Large intestine (tissue), 3 donors: ENCODE results near the gene HOXA4. TPM values are rescaled to one million over a fixed set of nuclear protein-coding genes. Genes with fewer than 3 reads are reported as not detected.

Experiments used
- DNase-seq, 2 donors: peaks; one replicate each; pipeline versions ENCODE4 v3.0.0 to v3.0.0-alpha.2; 2013
- H3K27ac ChIP-seq: one replicate; pipeline ENCODE4 v1.5.1; 2013; ENCODE audit warnings: low read length
- H3K27me3 ChIP-seq: 2 replicates; pipeline ENCODE4 v1.6.1; 2013; ENCODE audit warnings: low read length; ENCODE audit not compliant: control insufficient read depth, insufficient read depth
- H3K36me3 ChIP-seq: 2 replicates; pipeline ENCODE4 v1.6.1; 2013; ENCODE audit warnings: low read length; ENCODE audit not compliant: control insufficient read depth, insufficient read depth
- H3K4me1 ChIP-seq: one replicate; pipeline ENCODE4 v1.6.1; 2013; ENCODE audit warnings: low read length; ENCODE audit not compliant: control insufficient read depth, insufficient read depth
- H3K4me3 ChIP-seq: one replicate; pipeline ENCODE4 v1.5.1; 2013; ENCODE audit warnings: low read length
- H3K9me3 ChIP-seq: one replicate; pipeline ENCODE4 v1.6.1; 2013; ENCODE audit warnings: mild to moderate bottlenecking, low read depth, low read length, moderate library complexity; ENCODE audit not compliant: control insufficient read depth
- WGBS: methylation state at CpG from one replicate; pipeline ENCODE4 v1.1.5; 2013; ENCODE audit warnings: low lambda C conversion rate; ENCODE audit not compliant: insufficient coverage; 5-methylcytosine and 5-hydroxymethylcytosine counted together
- polyA plus RNA-seq: library from polyadenylated mRNA; unstranded; fragments of 120-200 nt; gene quantifications from one replicate; pipeline ENCODE4 v1.2.1, GENCODE V29; 2013

The HOXA4 gene
- polyA plus RNA-seq, 1 donor, result 19.7 TPM

- Histone ChIP-seq H3K4me3 (peak overlapping the region; percentile 57), H3K27ac (peak overlapping the region; percentile 86), H3K9me3 (no peaks in the 10 kb centered on the region), H3K27me3 (no peaks in the 10 kb centered on the region), H3K4me1 (peaks cover 62% of the 10 kb centered on the region), H3K36me3 (peaks cover 11% of the 10 kb centered on the region)
- peak in 1 of 2 donors; percentile 70 for DNase-seq
- WGBS, result no CpG with 5 or more reads among the region's 14 CpGs
These were observed 7.5 kb downstream of the HOXA4 start for GRCh38 chr7:27123007-27123476.

- Histone ChIP-seq H3K9me3 (no peaks in the 10 kb centered on the region), H3K27ac (peak overlapping the region; percentile 86), H3K4me3 (peak overlapping the region; percentile 57), H3K27me3 (no peaks in the 10 kb centered on the region), H3K36me3 (peaks cover 18% of the 10 kb centered on the region), H3K4me1 (peaks cover 66% of the 10 kb centered on the region)
- 0% methylated on average over 1 of the region's 42 CpGs for WGBS
- peak in 1 of 2 donors; percentile 88 for DNase-seq
These were observed 8.3 kb downstream of the HOXA4 start for GRCh38 chr7:27122077-27122910.

GRCh38 chr7:27121684-27122076 lies 8.9 kb downstream of the HOXA4 start:
- Histone ChIP-seq H3K27me3 (no peaks in the 10 kb centered on the region), H3K4me1 (peaks cover 70% of the 10 kb centered on the region), H3K9me3 (no peaks in the 10 kb centered on the region), H3K27ac (peak overlapping the region; percentile 86), H3K36me3 (peaks cover 20% of the 10 kb centered on the region), H3K4me3 (peak overlapping the region; percentile 57)
- DNase-seq, result peak in 1 of 2 donors; percentile 59
- WGBS, result 0% methylated on average over 4 of the region's 7 CpGs

- peaks cover 68% of the 10 kb centered on the region for H3K4me1 ChIP-seq
- H3K9me3 ChIP-seq, result no peaks in the 10 kb centered on the region
- peak overlapping the region; percentile 86 for H3K27ac ChIP-seq
- no peak overlapping the region for H3K4me3 ChIP-seq
- no CpG with 5 or more reads among the region's 1 CpG for WGBS
- DNase-seq, result no peak
- no peaks in the 10 kb centered on the region for H3K27me3 ChIP-seq
- peaks cover 25% of the 10 kb centered on the region for H3K36me3 ChIP-seq
These were observed 11.1 kb downstream of the HOXA4 start for GRCh38 chr7:27119412-27119911.

GRCh38 chr7:27118580-27118979 lies 12.0 kb downstream of the HOXA4 start:
- Histone ChIP-seq H3K4me3 (peak overlapping the region; percentile 58), H3K27me3 (no peaks in the 10 kb centered on the region), H3K36me3 (peaks cover 23% of the 10 kb centered on the region), H3K9me3 (no peaks in the 10 kb centered on the region), H3K4me1 (peaks cover 64% of the 10 kb centered on the region), H3K27ac (peak overlapping the region; percentile 81)
- WGBS, result no CpG with 5 or more reads among the region's 3 CpGs
- DNase-seq, result no peak

- H3K27me3 ChIP-seq, result peaks cover 3% of the 10 kb centered on the region
- no peaks in the 10 kb centered on the region for H3K9me3 ChIP-seq
- peak overlapping the region; percentile 81 for H3K27ac ChIP-seq
- DNase-seq, result no peak
- WGBS, result no CpG with 5 or more reads among the region's 19 CpGs
- peaks cover 63% of the 10 kb centered on the region for H3K4me1 ChIP-seq
- H3K36me3 ChIP-seq, result peaks cover 23% of the 10 kb centered on the region
- H3K4me3 ChIP-seq, result peak overlapping the region; percentile 58
These were observed 12.6 kb downstream of the HOXA4 start for GRCh38 chr7:27117887-27118491.

GRCh38 chr7:27116962-27117886 lies 13.3 kb downstream of the HOXA4 start:
- H3K4me1 ChIP-seq, result peaks cover 63% of the 10 kb centered on the region
- H3K27ac ChIP-seq, result peak overlapping the region; percentile 81
- H3K9me3 ChIP-seq, result no peaks in the 10 kb centered on the region
- H3K27me3 ChIP-seq, result peaks cover 3% of the 10 kb centered on the region
- 40% methylated on average over 1 of the region's 12 CpGs for WGBS
- no peak for DNase-seq
- peaks cover 23% of the 10 kb centered on the region for H3K36me3 ChIP-seq
- H3K4me3 ChIP-seq, result peak overlapping the region; percentile 58

- peak overlapping the region; percentile 81 for H3K27ac ChIP-seq
- H3K36me3 ChIP-seq, result peaks cover 23% of the 10 kb centered on the region
- WGBS, result 58% methylated on average over 5 of the region's 20 CpGs
- peak overlapping the region; percentile 58 for H3K4me3 ChIP-seq
- no peaks in the 10 kb centered on the region for H3K9me3 ChIP-seq
- no peak for DNase-seq
- peaks cover 63% of the 10 kb centered on the region for H3K4me1 ChIP-seq
- peaks cover 3% of the 10 kb centered on the region for H3K27me3 ChIP-seq
These were observed 14.3 kb downstream of the HOXA4 start for GRCh38 chr7:27116031-27116961.
